Right hindlimb (tissue), 1 donor: ENCODE results near the gene MYRF.

Experiments used
- DNase-seq: peaks from one replicate; pipeline ENCODE4 v3.0.0-alpha.2; 2018

Gene MYRF

DNA sequence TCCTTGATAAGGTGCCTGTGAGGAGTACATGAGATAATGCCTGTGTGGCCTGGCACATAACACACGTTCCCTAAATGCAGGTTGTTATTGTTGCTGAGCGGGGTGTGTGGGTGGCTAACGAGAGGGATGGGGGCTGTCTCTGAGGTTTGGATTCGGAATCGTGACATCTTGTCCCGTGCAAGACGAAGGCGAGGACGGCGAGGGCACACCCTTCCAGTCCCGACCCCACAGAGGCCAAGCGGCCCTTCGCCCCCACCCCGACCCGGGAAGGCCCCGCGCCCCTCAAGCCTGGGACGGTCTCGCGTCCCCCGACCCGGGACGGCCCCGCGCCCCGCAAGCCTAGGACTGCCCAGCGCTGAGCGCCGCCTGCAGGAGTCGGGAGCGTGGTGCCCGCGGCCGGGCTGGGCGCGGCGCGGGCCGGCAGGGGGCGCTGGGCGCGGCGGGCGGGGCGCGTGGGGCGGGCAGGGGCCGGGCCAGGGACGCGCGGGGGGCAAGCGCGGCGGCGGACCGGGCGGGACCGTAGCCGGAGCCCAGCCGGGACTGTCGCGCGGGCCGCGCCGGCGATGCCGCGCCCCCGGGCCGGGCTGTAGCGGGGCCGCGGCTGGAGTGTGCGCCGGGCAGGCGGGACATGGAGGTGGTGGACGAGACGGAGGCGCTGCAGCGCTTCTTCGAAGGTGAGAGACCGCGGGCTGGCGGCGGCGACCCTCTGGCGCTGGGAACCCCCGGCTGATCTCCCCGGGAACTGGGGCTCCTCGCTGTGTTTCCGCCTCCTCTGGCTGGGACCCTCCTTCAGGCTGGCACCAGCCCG, at the start of gene MYRF:
TSS of gene MYRF (plus strand) at position 520 of the 808 bp plus-strand sequence. CDS start at position 629, 109 bp downstream.
- DNase-seq = peak; percentile 59

DNA sequence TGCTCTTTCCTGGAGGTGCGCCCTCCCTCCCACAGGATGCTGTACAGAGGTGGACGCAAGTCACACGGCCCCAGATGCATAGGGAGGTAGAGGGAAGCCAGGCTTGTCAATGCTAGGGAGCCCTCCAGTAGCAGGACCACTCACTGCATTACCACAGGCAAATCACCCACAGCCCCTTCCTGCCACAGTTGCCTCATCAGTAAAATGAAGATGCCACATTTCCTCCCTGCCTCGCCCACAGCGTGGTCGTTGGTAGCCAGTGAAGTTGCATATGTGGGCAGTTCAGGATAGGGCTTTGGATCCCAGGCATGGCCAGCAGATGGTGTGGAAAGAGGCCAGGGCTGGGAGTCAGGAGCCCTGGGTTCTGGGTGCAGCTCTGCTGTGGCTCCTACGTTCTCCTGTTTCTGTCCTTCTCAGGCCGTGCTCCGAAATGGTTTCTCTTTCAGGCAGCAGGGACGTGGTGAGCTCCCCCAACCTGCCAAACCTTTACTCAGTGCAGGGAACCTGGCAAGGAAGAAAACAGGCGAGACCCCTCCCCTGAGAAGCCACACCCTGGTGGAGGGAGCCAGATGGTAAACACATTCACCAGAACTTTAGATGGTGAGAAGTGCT, 49.6 kb upstream of the MYRF start:
- no peak for DNase-seq

DNA sequence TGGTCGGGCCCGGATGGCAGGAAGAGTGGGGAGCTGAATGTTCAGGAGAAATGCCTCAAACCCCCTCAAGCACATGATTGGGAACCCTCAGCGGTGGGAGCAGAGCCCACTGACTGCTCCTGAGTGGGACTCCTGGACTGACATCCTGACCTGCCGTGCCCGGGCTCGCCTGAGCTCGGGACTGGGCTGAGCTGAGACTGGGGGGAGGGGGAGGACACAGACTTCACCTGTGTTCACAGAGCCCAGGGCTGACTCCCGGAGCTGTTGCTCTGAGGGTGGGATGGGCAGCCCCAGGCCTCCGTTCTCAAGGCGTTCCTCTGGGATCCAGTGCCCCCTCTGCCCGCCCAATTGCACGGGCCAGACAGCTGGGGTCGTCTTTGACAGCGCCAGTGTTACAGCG, 47.6 kb upstream of the MYRF start:
- DNase-seq = no peak

DNA sequence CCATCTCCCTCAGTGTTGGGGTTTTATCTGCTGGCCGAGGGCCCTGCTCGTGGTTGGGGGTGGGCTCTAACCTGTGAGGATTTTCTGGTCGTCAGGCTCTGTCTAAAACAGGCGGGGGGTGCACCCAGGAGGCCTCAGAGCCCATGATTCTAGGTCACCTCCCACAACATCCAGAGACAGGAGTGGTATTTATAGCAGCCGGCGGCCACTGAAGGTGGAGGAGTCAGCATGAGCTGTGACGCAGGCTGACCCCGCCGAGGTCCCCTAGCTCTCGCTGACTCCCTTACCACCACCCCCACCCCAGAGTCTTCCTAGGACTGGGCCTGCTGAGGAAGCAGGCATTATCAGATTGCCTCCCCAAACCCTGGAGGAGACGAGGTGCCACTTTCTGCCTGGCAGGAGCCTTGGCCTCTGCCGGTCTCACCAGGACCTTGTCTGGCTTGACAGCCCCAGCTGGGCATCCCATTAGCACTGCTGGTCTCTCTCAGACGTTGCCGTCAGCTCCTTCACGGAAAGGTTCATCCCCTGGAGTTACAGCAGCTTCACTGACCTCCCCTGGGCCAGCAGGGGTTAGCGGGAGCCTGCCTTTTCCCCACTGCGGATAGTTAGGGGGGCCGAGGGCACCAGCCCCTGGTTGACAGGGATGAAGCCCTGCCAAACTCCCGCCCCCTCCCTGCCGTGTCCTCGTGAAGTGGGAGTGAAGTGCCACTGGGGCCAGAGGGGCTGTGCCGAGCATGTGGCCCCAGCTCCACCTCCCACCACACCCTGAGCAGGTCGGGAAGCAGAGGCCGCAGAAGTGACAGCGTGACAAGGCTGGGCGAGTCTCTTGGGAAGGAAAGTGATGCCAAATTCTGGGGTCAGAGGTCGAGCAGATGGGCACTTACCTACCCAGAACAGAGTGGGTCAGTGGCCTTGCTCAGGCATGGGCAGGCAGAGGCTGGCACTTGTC, 45.7 kb upstream of the MYRF start:
- DNase-seq = no peak

DNA sequence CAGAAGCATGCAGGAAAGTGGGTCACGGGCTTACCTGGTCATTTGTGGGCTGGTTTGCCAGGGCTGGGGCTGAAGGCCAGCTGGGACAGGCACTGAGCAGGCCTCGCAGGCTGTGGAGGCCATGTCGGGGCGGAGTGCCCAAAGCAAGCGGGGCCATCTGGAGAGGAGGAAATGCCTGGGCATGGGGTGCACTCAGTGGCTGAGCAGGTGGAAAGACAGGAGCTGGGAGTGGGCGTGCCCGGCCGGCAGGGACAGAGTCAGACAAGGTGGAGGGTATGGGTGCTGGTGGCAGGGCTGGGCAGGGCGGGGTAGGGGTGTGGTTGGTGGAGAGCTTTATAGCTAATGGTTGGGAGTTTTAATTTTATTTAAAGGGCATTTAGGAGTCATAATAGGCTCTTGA, 44.9 kb upstream of the MYRF start:
- no peak for DNase-seq

DNA sequence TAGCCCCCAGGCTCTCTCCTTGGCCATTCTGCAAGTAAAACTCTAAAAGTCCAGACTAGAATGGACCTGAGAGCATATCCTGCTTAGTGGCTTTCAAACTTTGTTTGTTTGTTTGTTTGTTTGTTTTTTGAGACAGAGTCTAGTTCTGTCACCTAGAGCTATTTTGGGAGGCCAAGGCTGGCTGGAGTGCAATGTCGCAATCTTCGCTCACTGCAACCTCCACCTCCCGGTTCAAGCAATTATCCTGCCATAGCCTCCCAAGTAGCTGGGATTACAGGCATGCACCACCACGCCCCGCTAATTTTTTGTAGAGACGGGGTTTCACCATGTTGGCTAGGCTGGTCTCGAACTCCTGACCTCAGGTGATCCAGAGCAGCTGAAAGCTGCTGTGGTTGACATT, 43.3 kb upstream of the MYRF start:
- DNase-seq = no peak

DNA sequence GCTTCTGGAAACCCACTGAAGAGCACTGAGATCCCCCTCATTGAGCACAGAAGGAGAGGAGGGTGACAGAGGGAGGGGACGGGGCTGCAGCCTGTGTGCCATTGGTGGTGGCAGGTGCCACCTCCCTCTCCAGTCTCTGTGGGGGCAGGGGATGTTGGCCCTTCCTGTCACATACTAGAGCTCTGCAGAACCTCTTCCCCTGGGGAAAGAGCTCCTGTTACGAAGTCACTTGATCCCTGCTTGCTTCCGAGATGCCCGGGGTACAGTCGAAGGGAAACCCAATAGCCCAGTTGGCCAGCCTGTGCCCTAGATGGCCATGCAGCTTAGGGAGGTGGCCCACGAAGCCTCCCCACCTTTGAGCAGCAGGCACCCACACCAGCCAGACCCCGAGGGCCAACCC, 42.9 kb upstream of the MYRF start:
- DNase-seq = no peak

DNA sequence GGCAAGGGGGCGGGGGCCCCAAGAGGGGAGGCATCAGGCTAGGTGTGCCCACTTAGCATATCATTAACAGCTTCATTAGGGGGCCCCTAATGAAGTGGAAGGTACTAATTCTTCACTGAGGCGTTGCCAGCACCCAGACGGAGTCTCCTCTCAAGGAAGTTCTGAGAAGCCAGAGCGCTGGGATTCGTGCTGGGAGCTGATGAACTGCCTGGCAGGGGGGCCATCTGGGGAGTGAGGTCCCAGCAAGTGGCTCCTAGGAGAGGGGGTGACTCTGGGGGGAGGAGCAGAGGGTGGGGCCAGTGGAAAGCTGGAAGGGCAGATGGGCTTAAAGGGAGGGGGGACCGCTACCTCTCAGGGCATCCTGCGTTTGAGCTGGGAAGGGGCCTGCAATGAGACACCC, 42.4 kb upstream of the MYRF start:
- no peak for DNase-seq

DNA sequence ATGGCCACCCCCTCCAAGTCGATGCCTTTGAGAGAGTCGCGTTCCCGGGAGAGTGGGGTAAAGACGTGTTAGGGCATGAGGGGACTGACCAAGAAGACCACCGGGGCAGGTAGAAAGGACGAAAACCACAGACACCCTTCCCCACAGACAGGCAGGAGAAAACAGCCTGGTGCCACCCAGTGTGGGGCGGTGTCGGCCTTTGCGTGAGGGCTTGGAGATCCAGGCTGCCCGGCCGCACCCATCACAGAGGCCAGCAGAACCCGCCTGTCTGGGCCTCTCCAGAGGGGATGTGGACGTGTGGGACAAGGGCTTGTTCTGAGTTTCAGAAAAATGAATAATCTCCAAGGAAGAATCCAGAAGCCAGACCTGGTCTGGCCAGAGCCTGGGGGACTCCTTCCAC, 41.4 kb upstream of the MYRF start:
- no peak for DNase-seq

DNA sequence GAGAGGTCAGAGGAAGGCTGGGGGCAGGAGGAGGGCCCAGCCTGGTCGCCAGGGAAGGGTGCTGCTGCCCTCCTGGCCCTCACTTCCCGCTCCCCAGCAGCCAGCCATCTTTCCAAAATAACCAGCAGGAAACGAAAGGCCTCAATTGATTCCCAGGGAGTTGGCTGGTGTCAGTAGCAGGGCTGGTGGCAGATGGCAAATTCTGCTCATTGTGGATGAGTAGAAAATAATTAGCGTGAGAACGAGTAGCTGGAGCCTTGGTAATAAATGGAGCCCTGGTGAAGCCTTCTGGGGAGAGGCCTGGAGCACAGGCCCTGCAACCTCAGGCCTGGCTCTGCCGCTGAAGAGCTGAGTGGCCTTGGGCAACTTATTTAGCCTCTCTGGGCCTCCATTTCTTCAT, 40.9 kb upstream of the MYRF start:
- DNase-seq = no peak

DNA sequence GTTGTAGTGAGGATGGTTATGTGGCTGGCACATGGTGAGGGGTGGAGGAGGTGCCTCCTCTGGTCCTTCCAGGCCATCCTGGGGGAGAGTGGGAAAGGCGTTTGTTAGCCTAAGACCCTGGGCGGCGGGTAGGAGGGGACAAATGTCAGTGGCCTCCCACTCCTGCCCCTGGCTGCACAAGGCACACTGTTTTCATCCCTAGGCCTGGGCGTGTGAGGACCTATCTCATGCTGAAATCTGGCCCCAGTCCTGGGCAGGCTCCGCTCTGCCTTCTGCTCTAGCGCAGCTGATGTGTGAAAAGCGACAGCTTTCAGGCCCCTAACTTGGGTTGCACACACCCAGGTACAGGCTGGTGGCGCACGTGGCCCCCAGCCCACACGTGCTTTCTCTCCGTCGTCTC, 40.1 kb upstream of the MYRF start:
- no peak for DNase-seq

DNA sequence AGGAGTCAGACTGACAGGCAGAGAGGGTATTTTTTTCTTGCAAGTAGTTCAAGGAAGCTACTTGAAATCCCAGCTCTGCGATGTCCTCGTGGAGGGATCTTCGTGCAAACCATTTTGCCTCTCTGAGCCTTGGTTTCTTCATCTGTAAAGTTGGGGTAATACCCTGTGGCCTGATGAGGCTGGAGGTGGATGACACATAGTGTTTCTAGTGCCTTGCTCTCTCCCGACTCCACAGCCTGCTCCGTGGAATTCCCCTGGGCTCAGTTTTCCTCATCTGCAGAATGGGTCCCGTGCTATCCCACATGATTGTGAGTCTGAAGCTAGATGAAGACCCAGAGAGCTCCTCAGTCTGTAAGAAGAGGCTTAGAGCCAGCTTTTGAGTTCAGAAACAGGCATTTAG, 39.6 kb upstream of the MYRF start:
- no peak for DNase-seq

DNA sequence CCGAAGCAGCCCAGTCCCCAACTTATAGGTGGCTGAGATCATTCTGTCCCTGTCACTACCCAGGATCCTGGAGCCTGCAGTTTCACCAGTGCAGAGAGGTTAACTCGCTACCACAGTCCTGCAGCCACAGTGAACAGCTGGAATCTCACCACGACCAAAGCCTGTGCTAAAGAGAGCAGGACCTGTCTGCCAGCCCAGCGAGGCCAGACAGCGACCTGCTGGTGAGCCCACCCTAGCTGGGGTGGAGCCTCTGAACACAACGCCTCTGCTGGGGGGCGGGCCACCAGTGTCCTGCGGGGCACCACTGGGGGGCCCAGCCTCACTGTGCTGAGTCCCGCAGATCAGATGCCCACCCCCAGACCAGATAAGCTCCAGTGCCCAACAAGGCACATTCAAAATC, 39.0 kb upstream of the MYRF start:
- DNase-seq = no peak

DNA sequence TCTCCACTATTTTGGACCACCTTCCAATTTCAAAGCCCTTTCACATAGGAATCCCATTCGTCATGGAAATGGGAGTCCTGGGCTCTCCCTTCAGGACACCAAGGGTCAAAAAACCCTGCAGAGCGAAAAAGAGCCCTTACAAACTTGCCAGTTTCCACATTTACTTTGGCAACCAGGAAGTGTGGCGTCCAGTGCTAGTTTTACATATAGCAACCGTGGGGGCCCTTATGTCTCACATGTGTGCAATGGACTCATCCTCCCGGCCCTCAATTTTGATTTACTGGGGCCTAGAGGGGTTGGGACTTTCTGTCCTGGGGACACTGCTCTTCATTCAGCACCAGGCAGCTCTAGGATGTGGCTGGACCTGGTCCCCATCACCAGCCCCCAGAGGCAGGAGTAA, 38.5 kb upstream of the MYRF start:
- no peak for DNase-seq

DNA sequence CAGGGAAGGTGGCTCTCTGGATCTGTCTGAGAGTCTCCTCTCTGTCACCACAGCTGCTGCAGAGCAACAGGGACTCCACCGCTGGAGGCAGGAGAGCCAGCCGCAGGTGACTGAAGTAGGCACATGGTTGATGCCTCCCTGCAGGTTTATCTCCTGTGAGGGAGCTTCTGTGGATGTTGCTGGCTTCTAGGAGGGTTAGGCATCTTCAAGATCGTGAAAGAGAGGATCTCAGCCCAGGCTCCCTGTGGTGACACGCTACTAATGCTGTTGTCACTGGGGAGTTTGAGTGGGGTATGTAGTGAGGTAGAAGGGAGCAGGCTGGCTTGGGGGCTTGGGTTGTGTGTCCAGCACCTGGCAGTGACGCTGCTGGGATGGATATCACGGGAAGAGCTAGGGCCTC, 38.1 kb upstream of the MYRF start:
- DNase-seq = no peak

DNA sequence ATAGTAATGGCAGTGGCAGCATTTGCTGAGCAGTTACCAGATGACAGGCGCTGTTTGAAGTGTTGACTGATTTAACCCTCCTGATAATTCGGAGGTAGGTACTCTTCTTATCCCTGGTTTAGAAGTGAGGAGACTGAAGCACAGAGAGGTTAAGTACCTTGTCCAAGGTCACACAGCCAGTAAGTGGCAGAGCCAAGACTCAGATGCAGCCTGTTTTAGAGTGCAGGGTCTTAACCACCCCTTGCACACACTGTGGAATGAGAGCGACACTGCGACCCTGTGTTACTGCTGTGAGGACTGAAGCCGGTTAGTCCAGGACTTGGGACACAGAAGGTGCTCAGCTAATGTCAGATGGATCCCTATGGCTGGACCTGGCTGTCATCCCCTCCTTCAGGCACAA, 37.5 kb upstream of the MYRF start:
- no peak for DNase-seq

DNA sequence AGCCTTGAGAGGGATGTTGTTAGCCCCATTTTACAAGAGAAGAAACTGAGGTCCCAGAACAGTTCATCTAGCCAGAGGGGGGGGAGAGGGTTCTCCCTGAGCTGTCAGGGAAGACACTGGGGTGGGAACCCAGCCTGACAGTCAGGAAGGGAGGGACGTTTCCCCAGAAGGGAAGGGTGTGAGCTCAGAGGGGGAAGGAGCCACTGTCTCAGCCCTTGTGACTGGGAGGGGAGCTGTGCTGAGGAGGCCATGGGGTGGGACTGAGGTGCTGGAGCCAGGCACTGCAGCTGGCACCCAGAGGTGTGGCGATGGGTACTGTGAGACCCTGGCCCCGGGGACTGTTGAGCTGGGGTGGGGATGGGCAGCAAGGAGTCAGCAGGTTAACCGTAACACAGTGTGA, 36.6 kb upstream of the MYRF start:
- no peak for DNase-seq

DNA sequence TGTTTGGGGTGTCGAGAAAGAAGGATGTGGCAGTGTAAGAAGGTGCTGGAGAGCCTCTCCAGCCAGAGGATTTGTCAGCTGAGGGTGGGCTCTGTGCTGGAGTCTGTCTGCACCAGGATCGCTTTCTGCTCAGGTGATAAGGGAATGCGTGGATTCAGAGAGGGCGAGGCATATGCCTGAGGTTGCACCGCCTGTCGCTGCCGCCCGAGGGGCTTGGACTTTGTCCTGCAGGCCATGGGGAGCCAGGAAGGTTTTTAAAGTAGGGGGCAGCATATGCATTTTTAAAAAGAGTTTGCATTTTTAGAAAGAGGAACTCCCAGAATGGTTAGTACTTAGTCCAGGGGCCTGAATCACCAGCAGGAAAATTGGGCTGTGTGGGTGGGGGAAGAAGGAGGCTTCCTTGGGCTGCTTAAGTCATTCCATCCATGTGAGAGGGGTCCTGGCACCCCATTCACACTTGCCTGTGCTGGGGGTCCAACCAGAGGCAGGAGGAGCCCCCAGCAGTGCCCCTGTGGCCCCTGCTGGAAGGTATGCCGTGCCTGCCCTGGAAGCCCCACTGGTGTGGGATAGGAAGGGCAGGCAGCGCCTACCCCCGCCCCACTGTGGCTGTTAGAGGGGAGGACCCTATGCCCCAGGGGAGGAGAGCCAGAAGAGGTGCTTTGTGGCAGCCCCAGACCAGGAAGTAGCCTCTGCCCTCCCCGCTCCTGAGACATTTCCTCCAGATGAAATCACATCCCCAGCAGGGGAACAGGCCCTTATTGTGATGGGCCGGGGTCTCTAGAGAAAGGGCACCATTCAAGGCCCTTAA, 35.8 kb upstream of the MYRF start:
- no peak for DNase-seq

DNA sequence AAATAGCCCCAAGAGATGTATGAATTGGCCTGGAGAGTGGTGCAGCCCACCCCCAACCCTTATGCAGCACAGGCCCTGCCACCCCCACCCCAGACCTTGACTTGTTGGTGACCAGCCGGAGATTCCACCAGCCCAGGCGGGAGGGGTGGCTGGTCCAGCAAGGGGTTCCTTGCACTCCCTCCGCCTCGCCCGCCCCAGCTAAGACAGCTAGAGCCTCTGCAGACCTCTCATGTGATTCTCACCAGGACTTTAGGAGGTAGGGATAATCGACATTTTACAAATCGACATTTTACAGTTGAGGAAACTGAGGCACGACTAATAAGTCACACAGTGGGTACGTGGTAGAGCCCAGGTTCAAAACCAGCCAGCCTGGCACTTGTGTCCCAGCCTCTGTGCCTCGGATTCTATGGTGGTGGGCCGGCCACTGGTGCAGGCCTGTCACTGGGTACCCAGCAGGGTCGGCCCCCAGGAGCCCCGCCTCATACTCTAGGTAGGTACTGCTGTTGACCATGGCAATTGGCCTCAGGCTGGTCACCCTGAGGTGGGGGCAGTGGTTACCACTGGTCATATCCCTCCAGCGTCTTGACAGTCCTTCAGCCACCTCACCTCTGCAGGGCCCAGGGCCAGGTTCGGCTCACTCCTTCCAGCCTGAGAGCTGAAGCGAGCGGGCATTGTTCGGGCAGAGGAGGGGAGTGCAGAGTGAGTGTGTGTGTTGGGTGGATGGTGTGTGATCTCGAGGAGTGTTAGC, 35.0 kb upstream of the MYRF start:
- no peak for DNase-seq

DNA sequence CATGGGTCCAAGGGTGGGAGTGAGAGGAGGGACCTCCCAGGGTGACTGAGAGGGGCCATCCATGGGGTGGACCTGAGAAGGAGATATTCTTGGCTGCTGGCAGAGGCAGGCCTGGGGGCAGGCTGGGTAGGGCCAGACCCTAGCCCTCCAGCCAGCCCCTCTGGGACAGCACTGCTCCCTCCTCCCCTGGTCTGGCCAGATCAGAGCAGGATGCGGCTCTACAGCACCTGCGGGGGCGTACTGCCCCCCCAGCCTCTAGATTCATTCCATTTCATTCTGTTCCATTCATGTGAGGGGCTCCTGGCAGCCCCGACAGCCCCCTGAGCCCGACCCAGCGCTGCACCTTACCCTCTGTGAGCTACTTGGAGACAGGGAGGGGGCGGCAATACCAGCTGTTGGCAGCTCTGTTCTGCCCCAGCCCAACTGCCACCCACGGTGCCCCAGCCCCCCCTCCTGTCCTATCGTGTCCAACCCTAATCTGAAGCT, 34.3 kb upstream of the MYRF start:
- DNase-seq = no peak

DNA sequence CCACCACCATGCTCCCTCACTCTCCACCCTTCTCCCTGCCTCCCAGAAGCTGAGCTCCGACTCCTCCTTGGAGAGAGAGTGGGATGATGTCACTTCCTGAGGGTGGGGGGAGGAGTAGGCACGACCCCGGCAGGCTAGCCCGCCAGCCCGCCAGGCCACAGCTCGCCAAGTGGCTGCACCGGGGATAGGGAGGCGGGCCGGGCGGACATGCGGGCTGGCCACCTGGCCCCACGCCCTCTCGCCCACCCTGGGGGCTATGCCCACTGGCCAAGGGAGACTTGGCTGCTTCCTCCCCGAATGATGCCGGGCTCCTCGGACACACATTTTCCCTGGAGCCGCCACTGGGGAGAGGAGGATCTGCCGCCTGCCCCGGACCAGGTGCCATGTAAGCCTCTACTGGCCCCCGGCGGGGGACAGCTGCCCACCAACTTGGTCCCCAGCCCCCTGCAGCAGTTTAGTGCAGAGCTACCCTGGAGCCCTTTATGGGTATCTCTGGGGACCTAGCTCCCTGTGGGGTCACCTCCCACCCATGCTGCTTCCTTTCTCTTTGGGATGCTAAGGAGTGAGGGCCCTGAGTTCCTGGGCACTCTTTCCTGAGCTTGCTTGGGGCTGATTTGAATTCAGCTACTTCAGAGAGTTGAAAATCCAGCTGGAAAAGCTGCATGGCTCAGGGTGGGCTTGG, 33.7 kb upstream of the MYRF start:
- peak; percentile 85 for DNase-seq
